Measurements from ENCODE around the gene MLIP.

- no peak for TF ChIP-seq CTCF (conservative IDR thresholded peaks at IDR 0.05; ENCODE audit: low read length)
- TF ChIP-seq EZH2phosphoT487 (IDR thresholded peaks at IDR 0.05; ENCODE audit: borderline replicate concordance, low read depth, low read length) = no peak
These were observed 174.9 kb downstream of the MLIP start for GRCh38 chr6:54286141-54286540.
